Neuronal stem cell (in vitro differentiated cells): ENCODE measurements around the gene ATP13A4.

ENCODE experiments used
- DNase-seq: peaks from one replicate; pipeline ENCODE4 v3.0.0-alpha.2; 2013; ENCODE audit warnings: low spot score
- H2AFZ ChIP-seq: one replicate; pipeline ENCODE4 v1.6.1; 2013; ENCODE audit warnings: mild to moderate bottlenecking, low read length, inconsistent platforms
- H2AK5ac ChIP-seq: 2 replicates; pipeline ENCODE4 v1.6.1; 2013; ENCODE audit warnings: low read depth, mild to moderate bottlenecking, inconsistent platforms, low read length, moderate library complexity, mixed read lengths
- H2BK120ac ChIP-seq: 2 replicates; pipeline ENCODE4 v1.6.1; 2013; ENCODE audit warnings: low read depth, mild to moderate bottlenecking, inconsistent platforms, low read length, moderate library complexity, mixed read lengths
- H2BK12ac ChIP-seq: one replicate; pipeline ENCODE4 v1.6.1; 2013; ENCODE audit warnings: low read length, inconsistent platforms
- H2BK15ac ChIP-seq: 2 replicates; pipeline ENCODE4 v1.6.1; 2013; ENCODE audit warnings: mild to moderate bottlenecking, low read length, inconsistent platforms, mixed read lengths
- H2BK5ac ChIP-seq: one replicate; pipeline ENCODE4 v1.6.1; 2013; ENCODE audit warnings: inconsistent platforms, mild to moderate bottlenecking, low read length, moderate library complexity
- H3K14ac ChIP-seq: one replicate; pipeline ENCODE4 v1.6.1; 2013; ENCODE audit warnings: low read length, inconsistent platforms
- H3K18ac ChIP-seq: 2 replicates; pipeline ENCODE4 v1.6.1; 2013; ENCODE audit warnings: low read length, inconsistent platforms
- H3K23ac ChIP-seq: 2 replicates; pipeline ENCODE4 v1.6.1; 2013; ENCODE audit warnings: low read depth, mild to moderate bottlenecking, mixed read lengths, low read length, inconsistent platforms; ENCODE audit not compliant: poor library complexity
- H3K27ac ChIP-seq: replicated peaks from 3 replicates; pipeline ENCODE4 v1.5.1; 2013; ENCODE audit warnings: low read length, inconsistent platforms
- H3K27me3 ChIP-seq, 3 experiments: 2 replicates each; pipeline ENCODE4 v1.6.1; 2013; ENCODE audit warnings: low read length in 3 of 3, mild to moderate bottlenecking in 2 of 3, inconsistent platforms in 1 of 3, low read depth in 1 of 3, mixed read lengths in 1 of 3, moderate library complexity in 1 of 3; ENCODE audit not compliant: control insufficient read depth in 3 of 3, insufficient read depth in 3 of 3
- H3K36me3 ChIP-seq, 2 donors: replicated peaks in 1 of 2; 2 replicates each; pipeline ENCODE4 v1.6.1; 2013; ENCODE audit warnings: low read length in 2 of 2; ENCODE audit not compliant: control insufficient read depth in 2 of 2, insufficient read depth in 2 of 2
- H3K4ac ChIP-seq: 2 replicates; pipeline ENCODE4 v1.6.1; 2013; ENCODE audit warnings: inconsistent platforms, mild to moderate bottlenecking, low read length, moderate library complexity
- H3K4me1 ChIP-seq, 2 donors: 1 replicate in 1 of 2; 2 replicates in 1 of 2; pipeline ENCODE4 v1.6.1; 2013; ENCODE audit warnings: low read length in 2 of 2, low read depth in 1 of 2; ENCODE audit not compliant: control insufficient read depth in 2 of 2, insufficient read depth in 1 of 2
- H3K4me2 ChIP-seq: one replicate; pipeline ENCODE4 v1.6.1; 2013; ENCODE audit warnings: mild to moderate bottlenecking, low read length, inconsistent platforms; ENCODE audit not compliant: insufficient read depth, poor library complexity, severe bottlenecking
- H3K4me3 ChIP-seq, 2 donors: 2 replicates each; pipeline ENCODE4 v1.5.1; 2013; ENCODE audit warnings: low read length in 2 of 2, mild to moderate bottlenecking in 2 of 2, inconsistent platforms in 1 of 2, moderate library complexity in 1 of 2
- H3K79me1 ChIP-seq: one replicate; pipeline ENCODE4 v1.6.1; 2013; ENCODE audit warnings: low read depth, mild to moderate bottlenecking, inconsistent platforms, low read length, moderate library complexity
- H3K9ac ChIP-seq: one replicate; pipeline ENCODE4 v1.6.1; 2013; ENCODE audit warnings: mild to moderate bottlenecking, low read depth, low read length, inconsistent platforms; ENCODE audit not compliant: poor library complexity
- H3K9me3 ChIP-seq, 2 donors: replicated peaks in 1 of 2; 2 replicates each; pipeline versions ENCODE3 to v1.6.1; 2013; ENCODE audit warnings: low read length in 2 of 2, mild to moderate bottlenecking in 2 of 2, inconsistent platforms in 1 of 2, low read depth in 1 of 2, mixed read lengths in 1 of 2, moderate library complexity in 1 of 2; ENCODE audit not compliant: control insufficient read depth in 2 of 2, insufficient read depth in 1 of 2
- H4K8ac ChIP-seq: one replicate; pipeline ENCODE4 v1.6.1; 2013; ENCODE audit warnings: low read depth, mild to moderate bottlenecking, inconsistent platforms, low read length, moderate library complexity
- H4K91ac ChIP-seq: one replicate; pipeline ENCODE4 v1.6.1; 2013; ENCODE audit warnings: low read length, low read depth, mild to moderate bottlenecking, inconsistent platforms; ENCODE audit not compliant: poor library complexity
- WGBS, 2 donors: extraction: QIAGEN DNeasy Blood & Tissue Kit; methylation state at CpG; one replicate each; pipeline ENCODE4 v1.1.7; 2013; ENCODE audit warnings: missing lambda C conversion rate in 2 of 2, mixed read lengths in 1 of 2; ENCODE audit not compliant: insufficient read length in 2 of 2, insufficient replicate concordance in 1 of 2; ENCODE audit errors: extremely low coverage in 2 of 2; 5-methylcytosine and 5-hydroxymethylcytosine counted together

Gene ATP13A4

DNA sequence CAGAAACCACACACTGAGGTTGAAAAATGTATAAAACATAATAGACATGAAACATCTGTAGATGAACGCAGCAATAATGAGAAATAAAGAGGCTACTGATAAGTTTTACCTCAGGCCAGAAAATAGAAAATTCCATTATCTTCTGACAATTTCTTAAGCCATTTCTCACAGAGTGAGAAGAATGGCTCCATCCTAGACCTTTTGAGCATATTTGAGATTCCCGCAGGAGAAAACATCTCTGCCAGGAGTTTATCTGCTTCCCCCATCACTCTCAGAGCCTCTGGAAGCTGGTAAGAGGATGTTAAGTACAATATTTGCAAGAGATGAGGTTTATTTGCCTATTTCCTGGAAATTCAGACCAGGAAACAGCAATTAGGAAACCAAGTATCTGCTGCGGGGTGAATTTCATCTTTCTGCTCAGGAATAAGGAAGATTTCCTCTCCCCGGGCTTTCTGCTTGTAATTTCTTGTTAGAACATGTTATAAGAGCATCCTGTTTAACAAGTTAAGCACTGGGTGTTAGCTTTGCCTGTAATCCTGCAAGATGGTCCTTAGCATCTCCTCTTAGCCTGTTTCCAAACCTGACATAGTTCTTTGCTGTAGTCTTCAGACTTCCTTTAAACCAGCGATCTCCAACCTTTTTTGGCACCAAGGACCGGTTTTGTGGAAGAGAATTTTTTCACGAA, 54.8 kb downstream of the ATP13A4 start:
- Histone ChIP-seq H3K9ac (no peak overlapping the region), H3K23ac (no peak overlapping the region), H4K8ac (no peak overlapping the region), H3K18ac (no peak overlapping the region), H2AFZ (no peak overlapping the region), H2BK120ac (no peak overlapping the region), H3K4me3 (no peak overlapping the region), H3K79me1 (no peaks in the 10 kb centered on the region), H2BK15ac (no peak overlapping the region), H3K4ac (no peak overlapping the region), H2BK5ac (no peak overlapping the region), H3K4me1 (no peaks in the 10 kb centered on the region), H3K4me2 (no peak overlapping the region), H3K9me3 (no peaks in the 10 kb centered on the region), H3K27me3 (no peaks in the 10 kb centered on the region), H2BK12ac (no peak overlapping the region), H3K14ac (no peak overlapping the region), H3K36me3 (no peaks in the 10 kb centered on the region), H2AK5ac (no peak overlapping the region), H3K27ac (no peak overlapping the region), H4K91ac (no peak overlapping the region)
- no peak for DNase-seq
- no CpG with 5 or more reads among the region's 7 CpGs for WGBS, 2 donors

DNA sequence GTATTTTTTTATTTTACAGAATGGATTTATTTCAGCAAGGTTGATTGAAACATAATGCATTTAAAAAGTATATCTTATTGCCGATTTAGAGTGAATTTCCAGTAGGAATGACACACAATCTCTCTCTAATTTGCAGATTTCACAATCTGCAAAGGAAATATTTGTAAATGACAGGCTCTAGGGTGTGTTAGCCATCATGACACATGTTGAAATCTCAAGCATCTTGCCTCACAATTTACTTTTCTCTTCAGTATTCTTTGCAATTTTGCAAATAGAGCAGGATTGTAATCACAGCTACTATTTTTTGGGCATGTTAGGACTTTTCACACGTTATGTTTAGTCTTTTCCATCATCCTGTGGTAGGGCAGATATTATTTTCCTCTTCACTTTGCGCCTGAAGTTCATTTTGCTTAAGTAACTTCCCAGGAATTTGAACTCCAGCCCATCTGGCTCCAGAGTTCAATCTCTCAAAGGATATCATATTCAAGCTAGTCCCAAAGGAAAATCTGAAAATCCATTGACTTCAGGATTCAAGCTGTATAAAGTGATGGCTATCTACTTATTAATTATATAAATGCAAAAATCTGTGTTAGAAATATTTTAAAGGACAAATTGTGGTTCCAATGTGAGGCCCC, 55.4 kb downstream of the ATP13A4 start:
- Histone ChIP-seq H2AK5ac (no peak overlapping the region), H3K14ac (no peak overlapping the region), H2BK5ac (no peak overlapping the region), H4K8ac (no peak overlapping the region), H2AFZ (no peak overlapping the region), H3K4ac (no peak overlapping the region), H3K4me1 (no peaks in the 10 kb centered on the region), H3K36me3 (no peaks in the 10 kb centered on the region), H3K79me1 (no peaks in the 10 kb centered on the region), H2BK12ac (no peak overlapping the region), H3K27me3 (no peaks in the 10 kb centered on the region), H3K9ac (no peak overlapping the region), H2BK120ac (no peak overlapping the region), H3K9me3 (no peaks in the 10 kb centered on the region), H2BK15ac (no peak overlapping the region), H3K27ac (no peak overlapping the region), H3K23ac (no peak overlapping the region), H3K18ac (no peak overlapping the region), H3K4me3 (no peak overlapping the region), H4K91ac (no peak overlapping the region), H3K4me2 (no peak overlapping the region)
- WGBS, 2 donors = no CpG with 5 or more reads among the region's 3 CpGs
- no peak for DNase-seq

DNA sequence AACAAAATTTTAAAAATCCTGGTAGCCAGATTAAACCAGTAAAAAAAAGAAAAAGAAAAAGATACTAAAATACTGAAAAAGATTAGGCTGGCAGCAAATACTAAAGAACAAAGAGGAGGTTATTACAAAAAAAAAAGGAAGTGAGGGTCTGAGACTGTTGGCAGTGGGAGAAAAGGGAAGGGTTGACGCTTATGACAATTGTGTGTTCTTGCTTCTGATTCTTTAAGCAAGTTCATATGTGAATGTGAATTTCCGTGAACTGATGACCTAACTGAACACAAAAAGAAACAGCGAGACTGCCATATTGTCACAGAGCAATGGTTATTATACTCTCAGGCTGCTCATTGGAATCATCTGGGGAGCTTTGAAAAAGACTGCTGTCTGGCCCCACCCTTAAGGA, 56.5 kb downstream of the ATP13A4 start:
- Histone ChIP-seq H3K23ac (no peak overlapping the region), H2BK5ac (no peak overlapping the region), H2BK15ac (no peak overlapping the region), H3K4me1 (no peaks in the 10 kb centered on the region), H2BK12ac (no peak overlapping the region), H3K4me2 (no peak overlapping the region), H3K27ac (no peak overlapping the region), H3K9ac (no peak overlapping the region), H4K91ac (no peak overlapping the region), H3K9me3 (no peaks in the 10 kb centered on the region), H3K79me1 (no peaks in the 10 kb centered on the region), H3K18ac (no peak overlapping the region), H3K14ac (no peak overlapping the region), H4K8ac (no peak overlapping the region), H3K4ac (no peak overlapping the region), H3K4me3 (no peak overlapping the region), H2AFZ (no peak overlapping the region), H3K27me3 (no peaks in the 10 kb centered on the region), H2AK5ac (no peak overlapping the region), H2BK120ac (no peak overlapping the region), H3K36me3 (no peaks in the 10 kb centered on the region)
- DNase-seq = no peak
- WGBS, 2 donors = no CpG with 5 or more reads among the region's 3 CpGs

DNA sequence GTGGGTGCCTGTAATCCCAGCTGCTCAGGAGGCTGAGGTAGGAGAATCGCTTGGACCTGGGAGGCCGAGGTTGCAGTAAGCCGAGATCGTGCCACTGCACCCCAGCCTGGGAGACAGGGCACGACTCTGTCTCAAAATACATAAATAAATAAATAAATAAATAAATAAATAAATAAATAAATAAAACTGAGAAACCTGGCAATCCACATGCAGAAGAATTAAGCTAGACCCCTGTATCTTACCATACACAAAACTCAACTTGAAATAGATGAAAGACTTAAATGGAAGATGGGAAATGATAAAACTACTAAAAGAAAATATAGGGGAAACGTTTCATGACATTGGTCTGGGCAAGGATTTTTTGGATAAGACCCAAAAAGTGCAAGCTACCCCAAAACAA, 58.0 kb downstream of the ATP13A4 start:
- no peak overlapping the region for H3K27ac ChIP-seq
- DNase-seq = no peak
- H2AFZ ChIP-seq = no peak overlapping the region
- no peak overlapping the region for H2BK15ac ChIP-seq
- H2BK5ac ChIP-seq = no peak overlapping the region
- H3K4ac ChIP-seq = no peak overlapping the region
- H3K18ac ChIP-seq = no peak overlapping the region
- no peaks in the 10 kb centered on the region for H3K36me3 ChIP-seq
- no peaks in the 10 kb centered on the region for H3K9me3 ChIP-seq
- no peak overlapping the region for H3K4me2 ChIP-seq
- no peak overlapping the region for H2BK12ac ChIP-seq
- H4K91ac ChIP-seq = no peak overlapping the region
- no peak overlapping the region for H3K23ac ChIP-seq
- H3K14ac ChIP-seq = no peak overlapping the region
- no peak overlapping the region for H3K4me3 ChIP-seq
- H3K4me1 ChIP-seq = no peaks in the 10 kb centered on the region
- H2AK5ac ChIP-seq = no peak overlapping the region
- no peak overlapping the region for H4K8ac ChIP-seq
- H3K27me3 ChIP-seq = no peaks in the 10 kb centered on the region
- H3K79me1 ChIP-seq = no peaks in the 10 kb centered on the region
- no CpG with 5 or more reads among the region's 6 CpGs for WGBS, 2 donors
- no peak overlapping the region for H2BK120ac ChIP-seq
- no peak overlapping the region for H3K9ac ChIP-seq
